Activated T-helper 2 cell treated with anti-CD3 and anti-CD28 coated beads, Interferon-gamma antibody, Interleukin-2, Interleukin-4, amounts not matched to agents 10 μg/mL and 5 μg/mL and 100 μg/mL, durations not matched to agents 14 hours and 24 hours and 36 hours (primary cell): ENCODE data around the gene PPIL6. TPM values are rescaled to one million over a fixed set of nuclear protein-coding genes. Genes with fewer than 3 reads are reported as not detected.

ENCODE experiments used
- DNase-seq: peaks from one replicate; pipeline ENCODE4 v3.0.0; 2021; ENCODE audit warnings: low spot score
- H3K27ac Mint-ChIP-seq: one replicate; pipeline ENCODE4 v1.8.0; 2021; ENCODE audit warnings: mixed read lengths
- H3K27me3 Mint-ChIP-seq: one replicate; pipeline ENCODE4 v1.8.0; 2021; ENCODE audit warnings: low read depth, mixed read lengths
- H3K36me3 Mint-ChIP-seq: one replicate; pipeline ENCODE4 v1.8.0; 2021; ENCODE audit warnings: low read depth, mixed read lengths
- H3K4me1 Mint-ChIP-seq: one replicate; pipeline ENCODE4 v1.8.0; 2021; ENCODE audit warnings: low read depth, mixed read lengths
- H3K4me3 Mint-ChIP-seq: one replicate; pipeline ENCODE4 v1.8.0; 2021; ENCODE audit warnings: low read depth, mild to moderate bottlenecking, moderate library complexity, mixed read lengths
- H3K9me3 Mint-ChIP-seq: one replicate; pipeline ENCODE4 v1.8.0; 2021; ENCODE audit warnings: mixed read lengths
- intact Hi-C: fragments of 100-400 bp; cut with micrococcal nuclease; formaldehyde crosslinking; loops from one replicate; pipeline ENCODE4 v1.15.1; 2023
- total RNA-seq: library from RNA; stranded (reverse); gene quantifications from 2 replicates; pipeline ENCODE4 v1.2.3, GENCODE V29; 2022

The PPIL6 gene
- total RNA-seq, 1 donor from 2014 or later = 0.32 TPM

- Mint-ChIP-seq H3K27ac (peak overlapping the region; percentile 92), H3K9me3 (no peaks in the 10 kb centered on the region), H3K4me1 (peaks cover 17% of the 10 kb centered on the region), H3K36me3 (peaks cover 42% of the 10 kb centered on the region), H3K27me3 (no peaks in the 10 kb centered on the region), H3K4me3 (peak overlapping the region; percentile 92)
- peak; percentile 40 for DNase-seq
- intact Hi-C loops = loop anchor here (2.0 to 5.0 kb wide), 3 partner anchors 41 to 254 kb away; partner anchors contain the start of genes CD164 and ZBTB24
Observed at GRCh38 chr6:109441069-109441816, 815 bp upstream of the PPIL6 start.

GRCh38 chr6:109436041-109436440 lies 4.4 kb downstream of the PPIL6 start:
- Mint-ChIP-seq H3K27me3 (peaks cover 15% of the 10 kb centered on the region), H3K27ac (no peak overlapping the region), H3K9me3 (no peaks in the 10 kb centered on the region), H3K4me1 (peaks cover 1% of the 10 kb centered on the region), H3K36me3 (peaks cover under 1% of the 10 kb centered on the region), H3K4me3 (no peak overlapping the region)
- intact Hi-C loops = no loop called here
- DNase-seq = no peak

GRCh38 chr6:109434456-109434855 lies 6.0 kb downstream of the PPIL6 start:
- H3K4me1 Mint-ChIP-seq = peaks cover 1% of the 10 kb centered on the region
- intact Hi-C loops = no loop called here
- DNase-seq = no peak
- no peak overlapping the region for H3K4me3 Mint-ChIP-seq
- peaks cover 18% of the 10 kb centered on the region for H3K27me3 Mint-ChIP-seq
- H3K27ac Mint-ChIP-seq = no peak overlapping the region
- H3K9me3 Mint-ChIP-seq = no peaks in the 10 kb centered on the region
- H3K36me3 Mint-ChIP-seq = no peaks in the 10 kb centered on the region

GRCh38 chr6:109429496-109429895 lies 10.9 kb downstream of the PPIL6 start:
- peaks cover 22% of the 10 kb centered on the region for H3K27me3 Mint-ChIP-seq
- no peak overlapping the region for H3K27ac Mint-ChIP-seq
- H3K4me1 Mint-ChIP-seq = peaks cover 8% of the 10 kb centered on the region
- no peak overlapping the region for H3K4me3 Mint-ChIP-seq
- H3K9me3 Mint-ChIP-seq = no peaks in the 10 kb centered on the region
- DNase-seq = no peak
- intact Hi-C loops = no loop called here
- no peaks in the 10 kb centered on the region for H3K36me3 Mint-ChIP-seq

GRCh38 chr6:109428889-109429477 lies 11.4 kb downstream of the PPIL6 start:
- Mint-ChIP-seq H3K4me1 (peaks cover 8% of the 10 kb centered on the region), H3K27me3 (peaks cover 22% of the 10 kb centered on the region), H3K36me3 (no peaks in the 10 kb centered on the region), H3K27ac (no peak overlapping the region), H3K4me3 (no peak overlapping the region), H3K9me3 (no peaks in the 10 kb centered on the region)
- intact Hi-C loops = no loop called here
- no peak for DNase-seq

- intact Hi-C loops = no loop called here
- peaks cover 8% of the 10 kb centered on the region for H3K4me1 Mint-ChIP-seq
- H3K36me3 Mint-ChIP-seq = no peaks in the 10 kb centered on the region
- H3K27ac Mint-ChIP-seq = no peak overlapping the region
- no peak for DNase-seq
- no peak overlapping the region for H3K4me3 Mint-ChIP-seq
- H3K27me3 Mint-ChIP-seq = peaks cover 8% of the 10 kb centered on the region
- no peaks in the 10 kb centered on the region for H3K9me3 Mint-ChIP-seq
Observed at GRCh38 chr6:109424946-109425345, 15.5 kb downstream of the PPIL6 start.

- no peak for DNase-seq
- intact Hi-C loops = no loop called here
- no peaks in the 10 kb centered on the region for H3K36me3 Mint-ChIP-seq
- no peak overlapping the region for H3K4me3 Mint-ChIP-seq
- peaks cover 7% of the 10 kb centered on the region for H3K27me3 Mint-ChIP-seq
- H3K27ac Mint-ChIP-seq = no peak overlapping the region
- H3K9me3 Mint-ChIP-seq = no peaks in the 10 kb centered on the region
- H3K4me1 Mint-ChIP-seq = peaks cover 8% of the 10 kb centered on the region
Observed at GRCh38 chr6:109421184-109421583, 19.2 kb downstream of the PPIL6 start.

- Mint-ChIP-seq H3K9me3 (no peaks in the 10 kb centered on the region), H3K4me1 (peaks cover 4% of the 10 kb centered on the region), H3K27me3 (peaks cover 7% of the 10 kb centered on the region), H3K4me3 (no peak overlapping the region), H3K27ac (no peak overlapping the region), H3K36me3 (no peaks in the 10 kb centered on the region)
- intact Hi-C loops = no loop called here
- no peak for DNase-seq
Observed at GRCh38 chr6:109420751-109421150, 19.7 kb downstream of the PPIL6 start.

GRCh38 chr6:109417646-109418045 lies 22.8 kb downstream of the PPIL6 start:
- Mint-ChIP-seq H3K27ac (no peak overlapping the region), H3K9me3 (no peaks in the 10 kb centered on the region), H3K4me1 (no peaks in the 10 kb centered on the region), H3K4me3 (no peak overlapping the region), H3K36me3 (no peaks in the 10 kb centered on the region), H3K27me3 (peaks cover 13% of the 10 kb centered on the region)
- intact Hi-C loops = no loop called here
- no peak for DNase-seq

- Mint-ChIP-seq H3K4me3 (no peak overlapping the region), H3K27me3 (peaks cover 21% of the 10 kb centered on the region), H3K27ac (no peak overlapping the region), H3K36me3 (no peaks in the 10 kb centered on the region), H3K4me1 (no peaks in the 10 kb centered on the region), H3K9me3 (no peaks in the 10 kb centered on the region)
- intact Hi-C loops = no loop called here
- no peak for DNase-seq
Observed at GRCh38 chr6:109411034-109411433, 29.4 kb downstream of the PPIL6 start.

- Mint-ChIP-seq H3K4me1 (no peaks in the 10 kb centered on the region), H3K36me3 (no peaks in the 10 kb centered on the region), H3K27ac (no peak overlapping the region), H3K9me3 (no peaks in the 10 kb centered on the region), H3K27me3 (peaks cover 14% of the 10 kb centered on the region), H3K4me3 (no peak overlapping the region)
- no peak for DNase-seq
- intact Hi-C loops = no loop called here
Observed at GRCh38 chr6:109406196-109406595, 34.2 kb downstream of the PPIL6 start.

GRCh38 chr6:109397020-109397419 lies 43.4 kb downstream of the PPIL6 start:
- no peaks in the 10 kb centered on the region for H3K9me3 Mint-ChIP-seq
- no peaks in the 10 kb centered on the region for H3K27me3 Mint-ChIP-seq
- no peak overlapping the region for H3K4me3 Mint-ChIP-seq
- no peaks in the 10 kb centered on the region for H3K36me3 Mint-ChIP-seq
- H3K4me1 Mint-ChIP-seq = peaks cover 18% of the 10 kb centered on the region
- no peak for DNase-seq
- intact Hi-C loops = no loop called here
- no peak overlapping the region for H3K27ac Mint-ChIP-seq

- Mint-ChIP-seq H3K27me3 (no peaks in the 10 kb centered on the region), H3K27ac (no peak overlapping the region), H3K4me1 (peaks cover 24% of the 10 kb centered on the region), H3K9me3 (no peaks in the 10 kb centered on the region), H3K36me3 (no peaks in the 10 kb centered on the region), H3K4me3 (no peak overlapping the region)
- intact Hi-C loops = no loop called here
- no peak for DNase-seq
Observed at GRCh38 chr6:109396046-109396718, 44.2 kb downstream of the PPIL6 start.
